Measurements from ENCODE around the gene USP40.
"Not testable (repeated sequence)": the region's sequence is repeated elsewhere in the genome, so short reads cannot be mapped to it uniquely, and the experiment has no call there.

The USP40 gene, protein sequence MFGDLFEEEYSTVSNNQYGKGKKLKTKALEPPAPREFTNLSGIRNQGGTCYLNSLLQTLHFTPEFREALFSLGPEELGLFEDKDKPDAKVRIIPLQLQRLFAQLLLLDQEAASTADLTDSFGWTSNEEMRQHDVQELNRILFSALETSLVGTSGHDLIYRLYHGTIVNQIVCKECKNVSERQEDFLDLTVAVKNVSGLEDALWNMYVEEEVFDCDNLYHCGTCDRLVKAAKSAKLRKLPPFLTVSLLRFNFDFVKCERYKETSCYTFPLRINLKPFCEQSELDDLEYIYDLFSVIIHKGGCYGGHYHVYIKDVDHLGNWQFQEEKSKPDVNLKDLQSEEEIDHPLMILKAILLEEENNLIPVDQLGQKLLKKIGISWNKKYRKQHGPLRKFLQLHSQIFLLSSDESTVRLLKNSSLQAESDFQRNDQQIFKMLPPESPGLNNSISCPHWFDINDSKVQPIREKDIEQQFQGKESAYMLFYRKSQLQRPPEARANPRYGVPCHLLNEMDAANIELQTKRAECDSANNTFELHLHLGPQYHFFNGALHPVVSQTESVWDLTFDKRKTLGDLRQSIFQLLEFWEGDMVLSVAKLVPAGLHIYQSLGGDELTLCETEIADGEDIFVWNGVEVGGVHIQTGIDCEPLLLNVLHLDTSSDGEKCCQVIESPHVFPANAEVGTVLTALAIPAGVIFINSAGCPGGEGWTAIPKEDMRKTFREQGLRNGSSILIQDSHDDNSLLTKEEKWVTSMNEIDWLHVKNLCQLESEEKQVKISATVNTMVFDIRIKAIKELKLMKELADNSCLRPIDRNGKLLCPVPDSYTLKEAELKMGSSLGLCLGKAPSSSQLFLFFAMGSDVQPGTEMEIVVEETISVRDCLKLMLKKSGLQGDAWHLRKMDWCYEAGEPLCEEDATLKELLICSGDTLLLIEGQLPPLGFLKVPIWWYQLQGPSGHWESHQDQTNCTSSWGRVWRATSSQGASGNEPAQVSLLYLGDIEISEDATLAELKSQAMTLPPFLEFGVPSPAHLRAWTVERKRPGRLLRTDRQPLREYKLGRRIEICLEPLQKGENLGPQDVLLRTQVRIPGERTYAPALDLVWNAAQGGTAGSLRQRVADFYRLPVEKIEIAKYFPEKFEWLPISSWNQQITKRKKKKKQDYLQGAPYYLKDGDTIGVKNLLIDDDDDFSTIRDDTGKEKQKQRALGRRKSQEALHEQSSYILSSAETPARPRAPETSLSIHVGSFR

DNA sequence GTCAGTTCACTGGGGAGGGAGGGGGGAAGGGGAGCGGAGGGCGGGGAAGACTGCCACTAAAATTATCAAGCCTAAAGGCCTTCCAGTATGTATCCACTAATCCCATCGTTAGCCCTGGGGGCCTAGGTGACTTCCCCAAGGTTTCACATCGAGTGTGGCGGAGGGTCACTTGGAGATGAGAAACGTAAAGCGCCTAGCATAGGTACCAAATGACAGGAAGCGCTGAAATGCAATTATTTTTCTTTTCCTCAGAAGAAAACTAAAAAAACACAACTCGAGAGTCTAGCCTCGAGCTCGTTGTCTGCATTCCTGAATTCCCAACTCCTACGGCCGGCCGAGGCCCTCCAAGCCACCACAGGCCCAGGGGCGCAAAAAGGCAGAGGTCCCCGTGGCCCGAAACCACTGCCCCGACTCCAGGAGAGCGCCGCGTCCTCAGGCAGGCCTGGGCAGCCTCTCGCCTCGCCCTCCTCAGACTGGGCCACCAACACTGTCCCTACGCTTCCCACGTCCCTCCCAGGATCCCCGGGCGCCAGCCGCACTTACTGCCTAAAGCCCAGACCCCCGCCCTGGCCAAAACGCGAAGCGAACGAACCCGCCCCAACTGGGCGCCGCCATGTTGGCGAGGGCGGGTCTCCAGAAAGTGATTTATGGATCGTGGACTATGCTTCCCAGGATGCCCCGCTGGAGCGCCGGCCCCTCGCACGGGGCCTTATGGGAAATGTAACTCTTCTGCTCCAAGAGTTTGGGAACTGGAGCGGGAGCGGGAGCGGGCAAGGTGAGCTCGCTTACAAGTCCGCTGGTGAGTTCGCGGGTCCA lies at the start of gene USP40:
TSS of gene USP40 (minus strand) at position 642 of the 816 bp plus-strand sequence. CDS start 1,228 bp downstream, outside the sequence.
- DNase-seq: peak; percentile 93

DNA sequence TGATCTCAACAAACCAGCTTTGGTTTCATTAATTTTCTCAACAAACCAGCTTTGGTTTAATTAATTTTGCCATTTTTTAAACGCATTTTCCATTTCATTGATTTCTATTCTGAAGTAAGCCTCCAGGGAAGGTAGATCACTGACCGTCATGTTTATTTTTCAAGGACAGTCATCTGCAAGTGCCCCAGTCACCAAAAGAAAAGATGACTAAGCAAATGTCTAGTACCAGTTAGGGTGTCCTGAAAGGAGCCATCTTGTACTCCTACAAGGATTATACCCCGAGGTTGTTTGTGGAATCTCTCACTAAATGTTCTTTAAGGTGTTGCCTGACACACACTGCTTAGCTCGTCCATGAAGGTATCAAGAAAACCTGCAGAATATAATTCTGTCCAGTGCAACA lies 44.7 kb upstream of the USP40 start:
- DNase-seq: no peak

- DNase-seq: no peak
Measured at GRCh38 chr2:233605680-233606079, 39.1 kb upstream of the USP40 start.

- DNase-seq: no peak
Measured at GRCh38 chr2:233604826-233605225, 38.2 kb upstream of the USP40 start.

DNA sequence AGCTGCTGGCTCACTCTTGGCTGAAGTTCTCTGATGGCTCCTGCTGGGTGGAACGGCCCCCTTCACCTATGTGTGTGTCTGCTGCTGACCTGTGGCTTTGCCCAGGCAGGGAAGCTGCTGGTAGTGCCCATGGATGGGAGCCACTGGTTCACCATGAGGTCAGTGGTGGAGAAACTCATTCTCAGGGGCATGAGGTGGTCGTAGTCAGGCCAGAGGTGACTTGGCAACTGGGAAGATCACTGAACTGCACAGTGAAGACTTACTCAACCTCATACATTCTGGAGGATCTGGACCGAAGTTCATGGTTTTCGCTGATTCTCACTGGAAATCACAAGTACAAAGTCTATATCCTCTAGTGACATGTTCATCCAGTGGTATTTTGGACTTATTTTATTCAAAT lies 36.9 kb upstream of the USP40 start:
- DNase-seq: no peak

DNA sequence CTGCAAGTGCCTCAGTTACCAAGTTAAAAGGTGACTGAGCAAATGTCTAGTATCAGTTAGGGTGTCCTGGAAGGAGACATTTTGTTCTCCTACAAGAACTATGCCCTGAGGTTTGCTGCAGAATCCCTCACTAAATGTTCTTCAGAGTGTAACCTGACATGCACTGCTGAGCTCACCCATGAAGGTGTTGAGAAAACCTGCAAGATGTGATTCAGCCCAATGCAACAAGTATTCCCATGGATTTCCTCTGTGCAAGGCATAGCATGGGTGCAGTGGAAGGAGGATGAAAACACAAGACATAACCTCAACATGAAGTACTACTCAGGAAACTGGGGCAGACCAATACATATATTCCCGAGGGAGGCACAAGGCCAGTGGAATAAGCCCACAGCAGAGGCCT lies 35.5 kb upstream of the USP40 start:
- no peak for DNase-seq

- DNase-seq: no peak
Measured at GRCh38 chr2:233600386-233600785, 33.8 kb upstream of the USP40 start.

DNA sequence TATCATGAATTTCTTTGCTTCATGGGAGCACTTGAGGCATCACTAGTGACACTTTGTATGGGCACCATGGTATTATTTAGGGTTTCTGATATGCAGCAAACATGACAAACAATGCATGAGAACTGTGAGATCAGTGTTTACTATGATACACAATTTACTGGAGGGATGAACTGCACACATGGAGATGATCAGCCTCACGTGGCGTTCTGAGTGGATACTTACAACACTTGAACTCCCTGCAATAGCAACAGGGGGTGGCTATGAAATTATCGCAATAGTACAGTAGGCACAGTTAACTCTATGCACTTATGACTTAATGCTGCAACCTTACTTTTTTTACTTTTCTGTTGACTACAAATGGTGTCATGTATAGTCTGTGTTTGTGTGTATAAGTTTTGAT lies 32.4 kb upstream of the USP40 start:
- no peak for DNase-seq

GRCh38 chr2:233597522-233597921 lies 30.9 kb upstream of the USP40 start:
- no peak for DNase-seq

GRCh38 chr2:233593201-233593600 lies 26.6 kb upstream of the USP40 start:
- DNase-seq: no peak

DNA sequence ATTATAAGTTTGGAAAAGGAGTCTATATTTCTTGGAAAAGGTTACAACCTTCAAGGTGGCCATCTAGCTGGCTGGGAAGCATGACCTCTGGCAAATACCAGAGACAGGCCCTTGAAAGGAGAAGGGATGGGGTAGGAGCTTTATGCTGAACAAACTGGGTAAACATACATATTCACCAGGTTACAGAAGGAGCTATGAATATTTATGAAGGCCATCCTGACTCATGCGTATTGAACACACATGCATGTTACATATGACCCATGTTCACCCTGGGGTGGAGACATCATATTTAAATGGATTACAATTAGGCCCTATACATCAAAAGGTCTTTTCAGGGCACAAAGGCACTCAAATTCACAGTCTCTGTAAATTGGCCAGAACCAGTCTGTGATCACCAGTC lies 26.1 kb upstream of the USP40 start:
- not testable (repeated sequence) for DNase-seq

DNA sequence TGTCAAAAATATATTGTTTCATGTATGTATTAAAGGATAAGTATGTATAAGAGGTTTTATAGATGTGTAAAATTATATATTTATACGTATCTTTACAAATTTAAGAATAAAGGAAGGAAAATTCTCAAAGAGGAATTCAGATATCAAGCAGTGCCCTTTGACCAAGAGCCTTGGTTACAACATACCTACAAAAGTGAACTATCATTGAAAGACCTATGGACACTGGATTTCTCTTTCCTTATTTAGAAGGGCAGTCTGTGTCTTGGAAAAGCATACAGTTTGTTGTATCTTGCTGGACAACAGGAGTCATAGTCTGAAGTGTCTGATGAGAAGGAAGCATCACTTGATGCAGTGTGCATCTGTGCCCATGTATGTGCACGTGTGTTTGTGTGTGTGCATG lies 21.8 kb upstream of the USP40 start:
- no peak for DNase-seq

DNA sequence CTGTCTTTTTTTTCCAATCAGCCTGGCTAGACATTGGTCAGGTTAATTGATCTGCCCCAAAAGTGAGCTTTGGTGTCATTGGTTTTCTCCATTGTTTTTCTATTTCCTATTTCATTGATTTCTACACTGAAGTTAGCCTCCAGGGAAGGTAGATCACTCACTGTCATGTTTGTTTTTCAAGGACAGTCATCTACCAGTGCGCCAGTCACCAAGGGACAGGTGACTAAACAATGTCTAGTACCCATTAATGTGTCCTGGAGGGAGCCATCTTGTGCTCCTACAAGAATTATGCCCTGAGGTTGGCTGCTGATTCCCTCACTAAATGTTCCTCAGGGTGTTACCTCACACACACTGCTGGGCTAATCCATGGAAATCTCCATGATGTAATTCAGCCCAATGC lies 17.6 kb upstream of the USP40 start:
- DNase-seq: no peak

DNA sequence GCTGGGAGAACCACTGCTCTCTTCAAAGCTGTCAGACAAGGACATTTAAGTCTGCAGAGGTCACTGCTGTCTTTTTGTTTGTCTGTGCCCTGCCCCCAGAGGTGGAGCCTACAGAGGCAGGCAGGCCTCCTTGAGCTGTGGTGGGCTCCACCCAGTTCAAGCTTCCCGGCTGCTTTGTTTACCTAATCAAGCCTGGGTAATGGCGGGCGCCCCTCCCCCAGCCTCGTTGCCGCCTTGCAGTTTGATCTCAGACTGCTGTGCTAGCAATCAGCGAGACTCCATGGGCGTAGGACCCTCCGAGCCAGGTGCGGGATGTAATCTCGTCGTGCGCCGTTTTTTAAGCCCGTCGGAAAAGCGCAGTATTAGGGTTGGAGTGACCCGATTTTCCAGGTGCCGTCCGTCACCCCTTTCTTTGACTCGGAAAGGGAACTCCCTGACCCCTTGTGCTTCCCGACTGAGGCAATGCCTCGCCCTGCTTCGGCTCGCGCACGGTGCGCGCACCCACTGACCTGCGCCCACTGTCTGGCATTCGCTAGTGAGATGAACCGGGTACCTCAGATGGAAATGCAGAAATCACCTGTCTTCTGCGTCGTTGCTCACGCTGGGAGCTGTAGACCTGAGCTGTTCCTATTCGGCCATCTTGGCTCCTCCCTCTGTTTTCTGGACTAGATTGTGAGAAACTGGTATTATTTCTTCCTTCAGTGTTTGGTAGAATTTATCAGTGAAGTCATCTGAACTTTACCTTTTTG lies 16.8 kb upstream of the USP40 start:
- not testable (repeated sequence) for DNase-seq

- DNase-seq: not testable (repeated sequence)
Measured at GRCh38 chr2:233577341-233577740, 10.8 kb upstream of the USP40 start.

- DNase-seq: no peak
Measured at GRCh38 chr2:233572468-233572867, 5.9 kb upstream of the USP40 start.

DNA sequence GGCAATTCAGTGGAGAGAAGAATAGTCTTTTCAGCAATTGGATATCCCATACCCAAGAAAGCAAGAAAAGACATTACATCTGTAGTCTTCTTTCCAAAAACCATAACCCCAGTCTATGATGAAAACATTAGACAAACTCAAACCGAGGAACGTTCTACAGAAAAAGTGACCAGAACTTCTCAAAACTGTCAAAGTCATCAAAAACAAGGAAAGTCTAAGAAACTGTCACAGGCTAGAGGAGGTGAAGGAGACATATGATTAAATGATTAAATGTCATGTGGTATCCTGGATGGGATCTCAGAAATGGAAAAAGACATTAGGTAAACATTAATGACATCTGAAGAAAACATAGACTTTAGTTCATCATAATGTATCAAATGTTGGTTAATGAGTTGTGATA lies 4.9 kb upstream of the USP40 start:
- no peak for DNase-seq

GRCh38 chr2:233571001-233571400 lies 4.4 kb upstream of the USP40 start:
- DNase-seq: no peak

GRCh38 chr2:233565685-233566140 lies 869 bp downstream of the USP40 start:
- no peak for DNase-seq

DNA sequence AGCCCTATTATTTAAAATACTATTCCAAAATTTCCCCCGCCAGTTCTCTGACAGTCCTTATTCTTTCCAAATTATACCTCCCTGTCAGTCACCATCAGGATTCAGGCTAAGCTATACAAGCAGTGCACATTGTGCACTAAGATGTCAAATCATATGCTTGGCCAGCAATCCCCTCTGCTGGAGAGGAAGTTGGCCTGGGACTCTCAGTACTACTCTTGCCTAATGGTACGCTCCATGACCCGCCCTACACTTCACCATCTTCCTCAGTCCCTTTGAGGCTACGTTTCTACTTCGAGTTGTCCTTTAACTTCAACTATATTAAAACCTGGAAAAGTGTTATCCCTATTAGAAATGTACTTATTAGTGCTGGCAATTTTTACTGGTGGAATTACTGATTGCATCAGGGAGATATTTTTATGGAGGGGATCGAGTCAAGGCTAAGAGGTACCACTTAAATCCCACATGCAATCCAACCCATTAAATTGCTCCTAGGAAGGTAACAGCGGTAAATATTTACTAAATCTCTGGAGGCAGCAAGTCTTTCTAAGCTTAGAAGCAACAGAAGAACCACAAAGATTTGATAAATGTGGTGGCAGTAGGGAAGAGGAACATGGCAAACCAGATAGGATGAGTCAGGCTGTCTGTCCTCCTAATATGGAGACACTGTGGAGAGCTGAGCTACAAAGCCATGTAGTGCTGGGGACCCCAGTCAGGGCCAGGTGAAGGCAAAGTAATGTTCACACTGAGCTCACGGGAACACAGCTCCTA lies 2.7 kb downstream of the USP40 start:
- DNase-seq: no peak

All from femur (tissue), 1 donor.